Endothelial cell of umbilical vein (primary cell): Measurements from ENCODE around the gene MEF2A. TPM values are rescaled to one million over a fixed set of nuclear protein-coding genes. Genes with fewer than 3 reads are reported as not detected.

Experiments
- BruUV-seq: library from RNA; stranded (reverse); fragments of 400-500 nt; replicated peaks from 2 replicates; lab custom pipeline; 2021; lab: Mats Ljungman, UMichigan
- CTCF ChIA-PET: fragments of 300-600, 350-600 bp; sonication (Branson Sonifier 250); formaldehyde crosslinking; loops from one replicate; lab custom pipeline; 2021; ENCODE audit warnings: antibody characterized with exemption, inconsistent platforms; lab: Charles Lee
- POLR2A ChIA-PET: fragments of 300-600, 350-600 bp; sonication (Branson Sonifier 250); formaldehyde crosslinking; loops from one replicate; lab custom pipeline; 2021; ENCODE audit warnings: antibody characterized with exemption, inconsistent platforms; lab: Charles Lee
- DNase-seq: peaks from one replicate; pipeline ENCODE4 v3.0.0-alpha.2; 2011; ENCODE audit warnings: low read depth, low spot score
- FAIRE-seq: peaks from 2 replicates; lab custom pipeline; 2011; peaks lifted over from hg19 to GRCh38; lab: Jason Lieb, UNC
- H2AFZ ChIP-seq: 2 replicates; pipeline ENCODE4 v1.6.0; 2012; ENCODE audit warnings: low read depth, low read length, control low read depth, inconsistent platforms
- H3K27ac ChIP-seq: 2 replicates; pipeline ENCODE4 v1.5.1; 2011; ENCODE audit warnings: low read depth, mild to moderate bottlenecking, control low read depth, low read length, moderate library complexity; ENCODE audit not compliant: insufficient read depth
- H3K27me3 ChIP-seq, 2 experiments: 2 replicates each; pipeline versions ENCODE4 v1.6.0 to v1.6.1; 2011; ENCODE audit warnings: low read length in 2 of 2, mixed read lengths in 1 of 2; ENCODE audit not compliant: control insufficient read depth in 2 of 2, insufficient read depth in 2 of 2
- H3K36me3 ChIP-seq, 2 experiments: 2 replicates in 1 of 2; 3 replicates in 1 of 2; pipeline ENCODE4 v1.5.1; 2011; ENCODE audit warnings: low read length in 2 of 2, mild to moderate bottlenecking in 1 of 2, moderate library complexity in 1 of 2; ENCODE audit not compliant: control insufficient read depth in 2 of 2, insufficient read depth in 2 of 2; ENCODE audit errors: extremely low read depth in 1 of 2
- H3K4me1 ChIP-seq: 3 replicates; pipeline ENCODE4 v1.5.1; 2011; ENCODE audit warnings: mild to moderate bottlenecking, low read length; ENCODE audit not compliant: control insufficient read depth, insufficient read depth; ENCODE audit errors: extremely low read depth
- H3K4me2 ChIP-seq: 2 replicates; pipeline ENCODE4 v1.6.1; 2011; ENCODE audit warnings: low read length, control low read depth, mixed read lengths; ENCODE audit not compliant: insufficient read depth
- H3K4me3 ChIP-seq, 3 experiments: fragments of 200-600 bp in 1 of 3; sonication (generic), shearing (Covaris generic) in 1 of 3; replicated peaks in 1 of 3; 2 replicates each; pipeline ENCODE4 v1.5.1; 2011 to 2016; ENCODE audit warnings: control low read depth in 3 of 3, low read length in 3 of 3, mild to moderate bottlenecking in 2 of 3, inconsistent platforms in 1 of 3, low read depth in 1 of 3, moderate library complexity in 1 of 3; ENCODE audit not compliant: insufficient read depth in 1 of 3
- H3K79me2 ChIP-seq: 2 replicates; pipeline ENCODE4 v1.6.0; 2012; ENCODE audit warnings: low read length, inconsistent platforms; ENCODE audit not compliant: control insufficient read depth, insufficient read depth
- H3K9ac ChIP-seq: replicated peaks from 2 replicates; pipeline ENCODE3; 2011; ENCODE audit warnings: low read length, control low read depth; ENCODE audit not compliant: insufficient read depth; ENCODE audit errors: extremely low read depth
- H3K9me1 ChIP-seq: replicated peaks from 3 replicates; pipeline ENCODE4 v1.6.0; 2011; ENCODE audit warnings: mild to moderate bottlenecking, low read length; ENCODE audit not compliant: control insufficient read depth, insufficient read depth; ENCODE audit errors: extremely low read depth
- H3K9me3 ChIP-seq: replicated peaks from 2 replicates; pipeline ENCODE4 v1.5.1; 2012; ENCODE audit warnings: low read length, inconsistent platforms; ENCODE audit not compliant: control insufficient read depth, insufficient read depth
- H4K20me1 ChIP-seq: replicated peaks from 2 replicates; pipeline ENCODE3; 2011; ENCODE audit warnings: mild to moderate bottlenecking, low read length; ENCODE audit not compliant: control insufficient read depth, insufficient read depth; ENCODE audit errors: extremely low read depth
- EZH2 ChIP-seq: IDR thresholded peaks from 2 replicates; pipeline ENCODE4 v1.6.1; 2012; ENCODE audit warnings: borderline replicate concordance, low read depth, mild to moderate bottlenecking, moderate library complexity, low read length, inconsistent platforms; ENCODE audit not compliant: severe bottlenecking
- FOS ChIP-seq: IDR thresholded peaks from 2 replicates; pipeline ENCODE4 v1.6.1; 2011; ENCODE audit warnings: mild to moderate bottlenecking, low read length, moderate library complexity, borderline replicate concordance; ENCODE audit not compliant: insufficient read depth
- GATA2 ChIP-seq: IDR thresholded peaks from 2 replicates; pipeline ENCODE4 v1.7.0; 2011; ENCODE audit warnings: low read depth, mild to moderate bottlenecking, moderate library complexity, mixed read lengths, low read length; ENCODE audit not compliant: insufficient read length, insufficient read depth
- JUN ChIP-seq: IDR thresholded peaks from 2 replicates; pipeline ENCODE4 v1.6.1; 2011; ENCODE audit warnings: borderline replicate concordance, low read depth; ENCODE audit not compliant: insufficient read length, insufficient read depth
- MYC ChIP-seq: IDR thresholded peaks from one replicate; pipeline ENCODE4 v1.6.1; 2011; ENCODE audit warnings: mild to moderate bottlenecking, low read depth, low read length
- POLR2A ChIP-seq: IDR thresholded peaks from 2 replicates; pipeline ENCODE4 v1.6.1; 2012; ENCODE audit warnings: low read depth, mild to moderate bottlenecking, control low read depth, low read length
- POLR2AphosphoS5 ChIP-seq: IDR thresholded peaks from 2 replicates; pipeline ENCODE4 v1.6.1; 2012; ENCODE audit warnings: low read depth, mild to moderate bottlenecking, control low read depth, low read length, moderate library complexity; ENCODE audit not compliant: insufficient read depth
- dilution Hi-C: fragments of 300-500 bp; cut with MboI; formaldehyde crosslinking; loops from one replicate; pipeline ENCODE4 v1.15.0; 2019; ENCODE audit warnings: low sequenced_read_pairs; ENCODE audit not compliant: extremely low pct_ligation_motif_present
- intact Hi-C: fragments of 100-400 bp; cut with micrococcal nuclease; formaldehyde crosslinking; loops from one replicate; pipeline ENCODE4 v1.10.0; 2022
- polyA plus RNA-seq, 4 experiments: library from polyadenylated mRNA; depleted of rRNA in 3 of 4; stranded (reverse) in 3 of 4; unstranded in 1 of 4; fragments of >200 nt; gene quantifications; 2 replicates each; pipeline versions ENCODE4 v1.2.1 to v1.2.3, GENCODE V29; 2011 to 2012; ENCODE audit warnings: missing spikeins in 1 of 4
- total RNA-seq: library from RNA; stranded (reverse); gene quantifications from 2 replicates; pipeline ENCODE4 v1.2.3, GENCODE V29; 2021
- TF ChIP-seq, protein P1 (sequence below), 2 donors: IDR thresholded peaks; 1 replicate in 1 of 2; 2 replicates in 1 of 2; pipeline ENCODE4 v1.5.1; 2011; ENCODE audit warnings: low read length in 2 of 2, mild to moderate bottlenecking in 2 of 2, moderate library complexity in 2 of 2, control low read depth in 1 of 2, inconsistent platforms in 1 of 2, low read depth in 1 of 2; ENCODE audit not compliant: insufficient read depth in 1 of 2; ENCODE audit errors: extremely low read depth in 1 of 2
- TF ChIP-seq, protein P2 (sequence below): IDR thresholded peaks from 2 replicates; pipeline ENCODE4 v1.6.1; 2011; ENCODE audit not compliant: insufficient read depth, insufficient read length

MEF2A gene
- total and polyA plus RNA-seq, 2 donors (not counting 3 experiments of a cell fraction or from before 2014, with no cell fraction given), result 38.0 to 45.3 TPM

DNA sequence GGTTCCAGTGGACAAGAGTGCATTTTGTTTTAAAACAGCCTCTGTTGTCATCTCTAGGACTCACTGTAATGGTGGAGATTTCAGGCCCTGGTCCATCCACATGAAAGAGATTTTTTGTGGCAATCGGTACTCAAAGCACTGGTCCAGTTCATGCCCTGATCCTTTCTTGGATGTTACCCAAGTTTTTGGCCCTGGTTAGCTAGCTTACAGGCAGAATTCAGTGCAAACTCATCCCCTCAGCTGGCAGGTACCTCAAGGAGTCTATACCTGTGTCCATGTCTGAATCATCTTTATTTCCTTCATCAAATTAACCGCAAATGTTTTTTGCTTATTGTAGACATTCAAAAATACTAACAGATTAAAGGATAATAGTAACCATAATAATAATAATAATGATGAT lies 13.7 kb upstream of the MEF2A start:
- dilution Hi-C loops (no loop called here), intact Hi-C loops (no loop called here)
- BruUV-seq, result no TSS peak
- no peak overlapping the region for H3K9ac ChIP-seq
- no peaks in the 10 kb centered on the region for H3K36me3 ChIP-seq
- DNase-seq, result no peak
- TF ChIP-seq MYC, result no peak
- TF ChIP-seq, protein P1, sequence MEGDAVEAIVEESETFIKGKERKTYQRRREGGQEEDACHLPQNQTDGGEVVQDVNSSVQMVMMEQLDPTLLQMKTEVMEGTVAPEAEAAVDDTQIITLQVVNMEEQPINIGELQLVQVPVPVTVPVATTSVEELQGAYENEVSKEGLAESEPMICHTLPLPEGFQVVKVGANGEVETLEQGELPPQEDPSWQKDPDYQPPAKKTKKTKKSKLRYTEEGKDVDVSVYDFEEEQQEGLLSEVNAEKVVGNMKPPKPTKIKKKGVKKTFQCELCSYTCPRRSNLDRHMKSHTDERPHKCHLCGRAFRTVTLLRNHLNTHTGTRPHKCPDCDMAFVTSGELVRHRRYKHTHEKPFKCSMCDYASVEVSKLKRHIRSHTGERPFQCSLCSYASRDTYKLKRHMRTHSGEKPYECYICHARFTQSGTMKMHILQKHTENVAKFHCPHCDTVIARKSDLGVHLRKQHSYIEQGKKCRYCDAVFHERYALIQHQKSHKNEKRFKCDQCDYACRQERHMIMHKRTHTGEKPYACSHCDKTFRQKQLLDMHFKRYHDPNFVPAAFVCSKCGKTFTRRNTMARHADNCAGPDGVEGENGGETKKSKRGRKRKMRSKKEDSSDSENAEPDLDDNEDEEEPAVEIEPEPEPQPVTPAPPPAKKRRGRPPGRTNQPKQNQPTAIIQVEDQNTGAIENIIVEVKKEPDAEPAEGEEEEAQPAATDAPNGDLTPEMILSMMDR (IDR thresholded peaks at IDR 0.05; ENCODE audit: extremely low read depth in 1 of 2, insufficient read depth in 1 of 2, low read depth in 1 of 2, low read length in 2 of 2), result no peak
- TF ChIP-seq FOS, result no peak
- no peak for TF ChIP-seq EZH2
- TF ChIP-seq JUN, result no peak
- TF ChIP-seq POLR2AphosphoS5, result no peak
- TF ChIP-seq, protein P2, sequence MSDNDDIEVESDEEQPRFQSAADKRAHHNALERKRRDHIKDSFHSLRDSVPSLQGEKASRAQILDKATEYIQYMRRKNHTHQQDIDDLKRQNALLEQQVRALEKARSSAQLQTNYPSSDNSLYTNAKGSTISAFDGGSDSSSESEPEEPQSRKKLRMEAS, result no peak
- TF ChIP-seq POLR2A, result no peak
- no peak for TF ChIP-seq GATA2
- POLR2A ChIA-PET, result no interaction called here
- H3K27ac ChIP-seq, result no peak overlapping the region
- no peak overlapping the region for H2AFZ ChIP-seq
- H3K79me2 ChIP-seq, result no peaks in the 10 kb centered on the region
- H3K4me1 ChIP-seq, result no peaks in the 10 kb centered on the region
- no peaks in the 10 kb centered on the region for H4K20me1 ChIP-seq
- H3K4me3 ChIP-seq, result no peak overlapping the region
- H3K9me1 ChIP-seq, result no peaks in the 10 kb centered on the region
- peaks cover 0 to 1% of the 10 kb centered on the region in 2 experiments for H3K27me3 ChIP-seq
- H3K4me2 ChIP-seq, result no peak overlapping the region
- CTCF ChIA-PET, result no interaction called here
- no peak for FAIRE-seq
- H3K9me3 ChIP-seq, result no peaks in the 10 kb centered on the region
